ENCODE data around the gene CDCA8. TPM values are rescaled to one million over a fixed set of nuclear protein-coding genes. Genes with fewer than 3 reads are reported as not detected.

CDCA8 gene
- total RNA-seq, 1 experiment from 2014 or later = 51.7 TPM

DNA sequence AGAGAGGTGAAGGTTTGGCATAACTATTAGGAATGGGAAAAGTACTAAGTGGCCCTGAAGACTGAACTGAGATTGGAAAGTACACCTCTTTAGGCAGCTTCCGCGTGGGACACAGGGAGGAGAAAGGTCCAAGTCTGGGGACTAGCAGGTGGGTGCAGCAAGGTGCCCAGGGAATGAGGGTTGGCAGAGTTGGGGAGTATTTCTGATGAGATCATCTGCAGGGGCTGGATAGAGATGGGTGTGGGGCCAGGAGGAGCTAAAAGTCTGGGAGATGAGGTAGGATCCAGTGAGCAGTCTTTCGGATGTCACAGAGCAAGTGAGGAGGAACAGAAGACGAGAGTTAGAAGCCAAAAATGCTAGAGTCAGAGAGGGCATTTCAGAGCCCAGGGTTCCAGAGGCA lies 36.1 kb downstream of the CDCA8 start:
- ChIA-PET CTCF (no interaction called here), POLR2A (no interaction called here), RAD21 (ENCODE audit: low non-redundant PET in 1 of 2, low total read pairs in 2 of 2, uncharacterized antibody in 2 of 2, unreplicated experiment in 2 of 2) (no interaction called here)
- H3K4me1 ChIP-seq (ENCODE audit: control insufficient read depth in 1 of 2, insufficient read depth in 2 of 2, low read length in 2 of 2) = peaks cover 0 to 5% of the 10 kb centered on the region in 2 experiments; a peak in 1 of 4 replicates
- no peak overlapping the region for H3K4me2 ChIP-seq (ENCODE audit: low read length)
- no peak overlapping the region for H3K27ac ChIP-seq (ENCODE audit: low read depth, low read length)
- no peaks in the 10 kb centered on the region for H4K20me1 ChIP-seq (ENCODE audit: insufficient read depth)
- no peaks in the 10 kb centered on the region for H3K36me3 ChIP-seq (ENCODE audit: control insufficient read depth in 1 of 2, insufficient read depth in 2 of 2, low read length in 2 of 2)
- TF ChIP-seq ZFX (IDR thresholded peaks at IDR 0.05) = no peak
- no peak for TF ChIP-seq CEBPB (IDR thresholded peaks at IDR 0.05; ENCODE audit: low read depth)
- no peak for TF ChIP-seq ELF1 (IDR thresholded peaks at IDR 0.05; ENCODE audit: borderline replicate concordance, low read depth)
- TF ChIP-seq SP1 (IDR thresholded peaks at IDR 0.05; ENCODE audit: low read depth) = no peak
- TF ChIP-seq SIN3A (IDR thresholded peaks at IDR 0.05; ENCODE audit: low read depth) = no peak
- TF ChIP-seq YY1 (IDR thresholded peaks at IDR 0.05; ENCODE audit: extremely low read depth, insufficient replicate concordance, low read depth, low read length) = no peak
- TF ChIP-seq JUND (IDR thresholded peaks at IDR 0.05) = no peak
- TF ChIP-seq SRF (IDR thresholded peaks at IDR 0.05; ENCODE audit: low read depth) = no peak
- no peak for TF ChIP-seq EZH2 (IDR thresholded peaks at IDR 0.05)
- TF ChIP-seq RAD21 (IDR thresholded peaks at IDR 0.05; ENCODE audit: low read depth) = no peak
- no peak for TF ChIP-seq TCF7L2 (IDR thresholded peaks at IDR 0.05; ENCODE audit: borderline replicate concordance, extremely low read depth, insufficient read depth, insufficient read length)
- TF ChIP-seq EZH2phosphoT487 (IDR thresholded peaks at IDR 0.05; ENCODE audit: borderline replicate concordance) = no peak
- no peak for TF ChIP-seq MAX (IDR thresholded peaks at IDR 0.05)
- TF ChIP-seq REST (IDR thresholded peaks at IDR 0.05; ENCODE audit: low read depth) = no peak
- TF ChIP-seq, protein P1, sequence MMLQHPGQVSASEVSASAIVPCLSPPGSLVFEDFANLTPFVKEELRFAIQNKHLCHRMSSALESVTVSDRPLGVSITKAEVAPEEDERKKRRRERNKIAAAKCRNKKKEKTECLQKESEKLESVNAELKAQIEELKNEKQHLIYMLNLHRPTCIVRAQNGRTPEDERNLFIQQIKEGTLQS (IDR thresholded peaks at IDR 0.05) = no peak
- no peak for TF ChIP-seq POLR2AphosphoS5 (IDR thresholded peaks at IDR 0.05; ENCODE audit: low read depth, low read length)
- no peak for TF ChIP-seq FOSL1 (IDR thresholded peaks at IDR 0.05; ENCODE audit: low read depth)
- TF ChIP-seq EGR1 (IDR thresholded peaks at IDR 0.05; ENCODE audit: low read depth) = no peak
- TF ChIP-seq CBX3 (IDR thresholded peaks at IDR 0.05; ENCODE audit: low read depth) = no peak
- TF ChIP-seq POLR2A (IDR thresholded peaks at IDR 0.05; ENCODE audit: borderline replicate concordance, extremely low read depth, insufficient read depth, insufficient read length) = no peak
- H3K9me2 ChIP-seq (ENCODE audit: insufficient read depth) = no peaks in the 10 kb centered on the region
- no peak for DNase-seq (ENCODE audit: low read depth, low spot score)
- no peaks in the 10 kb centered on the region for H3K79me2 ChIP-seq (ENCODE audit: insufficient read depth, low read length)
- H2AFZ ChIP-seq (ENCODE audit: low read depth, low read length, poor library complexity, severe bottlenecking) = no peak overlapping the region
- BruUV-seq (replicated peaks) = no TSS peak
- ATAC-seq = no peak
- no peaks in the 10 kb centered on the region for H3K9me3 ChIP-seq (ENCODE audit: control insufficient read depth in 1 of 2, insufficient read depth in 1 of 2, low read depth in 1 of 2, low read length in 2 of 2)
- intact Hi-C loops (cut with micrococcal nuclease) = no loop called here
- no peaks in the 10 kb centered on the region; the same call in 1 of the 2 replicates for H3K27me3 ChIP-seq (ENCODE audit: insufficient read depth, low read length)
- H3K4me3 ChIP-seq (replicated peaks in 1 of 2; ENCODE audit: low read depth in 1 of 2, low read length in 2 of 2) = no peak overlapping the region
- no peak overlapping the region for H3K9ac ChIP-seq (ENCODE audit: low read length)
